Parathyroid adenoma (tissue), 2 donors: ENCODE results near the gene PATZ1.

ENCODE experiments used
- H2AFZ ChIP-seq: fragments of 300-600 bp; sonication (generic); one replicate; pipeline ENCODE4 v1.7.0; 2017; ENCODE audit warnings: antibody characterized with exemption, mild to moderate bottlenecking
- H3K27ac ChIP-seq: fragments of 300-600 bp; sonication (generic); one replicate; pipeline ENCODE4 v1.7.0; 2017
- H3K27me3 ChIP-seq: fragments of 300-600 bp; sonication (generic); one replicate; pipeline ENCODE4 v1.7.0; 2017; ENCODE audit warnings: low read length; ENCODE audit not compliant: control insufficient read depth, insufficient read depth
- H3K36me3 ChIP-seq: fragments of 300-600 bp; sonication (generic); one replicate; pipeline ENCODE4 v1.7.0; 2017; ENCODE audit warnings: low read length; ENCODE audit not compliant: control insufficient read depth, insufficient read depth
- H3K4me1 ChIP-seq: fragments of 300-600 bp; sonication (generic); one replicate; pipeline ENCODE4 v1.7.0; 2017; ENCODE audit warnings: control low read depth
- H3K4me2 ChIP-seq: fragments of 300-600 bp; sonication (generic); one replicate; pipeline ENCODE4 v1.7.0; 2017; ENCODE audit warnings: low read length
- H3K4me3 ChIP-seq: fragments of 300-600 bp; sonication (generic); one replicate; pipeline ENCODE4 v1.7.0; 2017; ENCODE audit warnings: low read depth, low read length
- H3K79me2 ChIP-seq: fragments of 300-600 bp; sonication (generic); one replicate; pipeline ENCODE4 v1.7.0; 2017; ENCODE audit warnings: control low read depth
- H3K9ac ChIP-seq: fragments of 300-600 bp; sonication (generic); one replicate; pipeline ENCODE4 v1.7.0; 2017; ENCODE audit warnings: mild to moderate bottlenecking
- H3K9me3 ChIP-seq: fragments of 300-600 bp; sonication (generic); one replicate; pipeline ENCODE4 v1.7.0; 2017; ENCODE audit warnings: low read length; ENCODE audit not compliant: control insufficient read depth
- TF ChIP-seq, protein P1 (sequence below): fragments of 300-600 bp; sonication (generic); IDR thresholded peaks from one replicate; pipeline ENCODE4 v1.7.0; 2017; ENCODE audit warnings: antibody characterized with exemption, mild to moderate bottlenecking
- donor health status: primary hyperparathyroidism.

The PATZ1 gene

GRCh38 chr22:31278626-31279326 lies 67.4 kb downstream of the PATZ1 start:
- Histone ChIP-seq H3K27ac (no peak overlapping the region), H3K9ac (no peak overlapping the region), H3K4me2 (no peak overlapping the region), H3K9me3 (no peaks in the 10 kb centered on the region), H3K27me3 (no peaks in the 10 kb centered on the region), H3K36me3 (no peaks in the 10 kb centered on the region), H2AFZ (no peak overlapping the region), H3K4me3 (no peak overlapping the region), H3K4me1 (peaks cover 3% of the 10 kb centered on the region), H3K79me2 (no peaks in the 10 kb centered on the region)
- TF ChIP-seq, protein P1, sequence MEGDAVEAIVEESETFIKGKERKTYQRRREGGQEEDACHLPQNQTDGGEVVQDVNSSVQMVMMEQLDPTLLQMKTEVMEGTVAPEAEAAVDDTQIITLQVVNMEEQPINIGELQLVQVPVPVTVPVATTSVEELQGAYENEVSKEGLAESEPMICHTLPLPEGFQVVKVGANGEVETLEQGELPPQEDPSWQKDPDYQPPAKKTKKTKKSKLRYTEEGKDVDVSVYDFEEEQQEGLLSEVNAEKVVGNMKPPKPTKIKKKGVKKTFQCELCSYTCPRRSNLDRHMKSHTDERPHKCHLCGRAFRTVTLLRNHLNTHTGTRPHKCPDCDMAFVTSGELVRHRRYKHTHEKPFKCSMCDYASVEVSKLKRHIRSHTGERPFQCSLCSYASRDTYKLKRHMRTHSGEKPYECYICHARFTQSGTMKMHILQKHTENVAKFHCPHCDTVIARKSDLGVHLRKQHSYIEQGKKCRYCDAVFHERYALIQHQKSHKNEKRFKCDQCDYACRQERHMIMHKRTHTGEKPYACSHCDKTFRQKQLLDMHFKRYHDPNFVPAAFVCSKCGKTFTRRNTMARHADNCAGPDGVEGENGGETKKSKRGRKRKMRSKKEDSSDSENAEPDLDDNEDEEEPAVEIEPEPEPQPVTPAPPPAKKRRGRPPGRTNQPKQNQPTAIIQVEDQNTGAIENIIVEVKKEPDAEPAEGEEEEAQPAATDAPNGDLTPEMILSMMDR, result no peak

- Histone ChIP-seq H3K9me3 (no peaks in the 10 kb centered on the region), H3K9ac (no peak overlapping the region), H3K36me3 (no peaks in the 10 kb centered on the region), H3K27ac (no peak overlapping the region), H3K27me3 (no peaks in the 10 kb centered on the region), H3K4me3 (no peak overlapping the region), H3K79me2 (no peaks in the 10 kb centered on the region), H3K4me1 (peaks cover 3% of the 10 kb centered on the region), H2AFZ (no peak overlapping the region), H3K4me2 (no peak overlapping the region)
- TF ChIP-seq, protein P1, result no peak
Observed at GRCh38 chr22:31278151-31278621, 68.0 kb downstream of the PATZ1 start.

DNA sequence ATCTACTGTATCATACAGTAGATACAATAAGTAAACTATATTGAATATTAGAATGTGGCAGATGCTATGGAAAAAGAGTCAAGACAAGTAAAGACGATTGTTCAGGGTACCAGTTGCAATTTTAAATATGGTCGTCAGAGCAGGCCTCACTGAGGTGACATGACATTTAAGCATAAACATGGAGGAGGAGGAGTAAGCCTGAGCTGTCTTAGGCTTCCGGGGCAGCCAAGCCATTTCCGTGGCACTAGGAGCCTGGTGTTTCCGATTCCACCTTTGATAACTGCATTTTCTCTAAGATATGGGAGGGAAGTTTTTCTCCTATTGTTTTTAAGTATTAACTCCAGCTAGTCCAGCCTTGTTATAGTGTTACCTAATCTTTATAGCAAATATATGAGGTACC lies 68.4 kb downstream of the PATZ1 start:
- H3K4me3 ChIP-seq, result no peak overlapping the region

GRCh38 chr22:31276426-31277167 lies 69.5 kb downstream of the PATZ1 start:
- Histone ChIP-seq H3K27ac (no peak overlapping the region), H3K4me3 (no peak overlapping the region), H3K79me2 (no peaks in the 10 kb centered on the region)

More for the DNA sequence above, 68.4 kb downstream of the PATZ1 start:
- Histone ChIP-seq H3K36me3 (no peaks in the 10 kb centered on the region), H2AFZ (no peak overlapping the region), H3K27me3 (no peaks in the 10 kb centered on the region), H3K4me2 (no peak overlapping the region), H3K79me2 (no peaks in the 10 kb centered on the region), H3K4me1 (peaks cover 3% of the 10 kb centered on the region), H3K9ac (no peak overlapping the region), H3K9me3 (no peaks in the 10 kb centered on the region), H3K27ac (no peak overlapping the region)
- TF ChIP-seq, protein P1, result no peak

More at GRCh38 chr22:31276426-31277167, 69.5 kb downstream of the PATZ1 start:
- Histone ChIP-seq H2AFZ (no peak overlapping the region), H3K4me2 (no peak overlapping the region), H3K4me1 (peaks cover 3% of the 10 kb centered on the region), H3K9me3 (no peaks in the 10 kb centered on the region), H3K36me3 (no peaks in the 10 kb centered on the region), H3K9ac (no peak overlapping the region), H3K27me3 (no peaks in the 10 kb centered on the region)
- TF ChIP-seq, protein P1, result no peak
